GM23248 (cell line): ENCODE measurements around the gene MICU2.

Experiments used
- EZH2 ChIP-seq: fragments of 200-600 bp; sonication (generic); IDR thresholded peaks from 2 replicates; pipeline ENCODE4 v1.6.1; 2018; ENCODE audit warnings: antibody characterized with exemption, mild to moderate bottlenecking; ENCODE audit not compliant: insufficient read depth, poor library complexity, severe bottlenecking
- EZH2phosphoT487 ChIP-seq: fragments of 200-600 bp; sonication (generic); IDR thresholded peaks from 2 replicates; pipeline ENCODE4 v1.6.1; 2018; ENCODE audit warnings: antibody characterized with exemption, moderate library complexity, mild to moderate bottlenecking, low read depth; ENCODE audit not compliant: insufficient read depth

GRCh38 chr13:21539687-21540086 lies 64.3 kb downstream of the MICU2 start:
- TF ChIP-seq EZH2phosphoT487 (no peak), EZH2 (no peak)
